Measurements from ENCODE around the gene ELL. TPM values are rescaled to one million over a fixed set of nuclear protein-coding genes. Genes with fewer than 3 reads are reported as not detected.

Gene ELL
- total RNA-seq, 1 donor: 18.5 TPM

DNA sequence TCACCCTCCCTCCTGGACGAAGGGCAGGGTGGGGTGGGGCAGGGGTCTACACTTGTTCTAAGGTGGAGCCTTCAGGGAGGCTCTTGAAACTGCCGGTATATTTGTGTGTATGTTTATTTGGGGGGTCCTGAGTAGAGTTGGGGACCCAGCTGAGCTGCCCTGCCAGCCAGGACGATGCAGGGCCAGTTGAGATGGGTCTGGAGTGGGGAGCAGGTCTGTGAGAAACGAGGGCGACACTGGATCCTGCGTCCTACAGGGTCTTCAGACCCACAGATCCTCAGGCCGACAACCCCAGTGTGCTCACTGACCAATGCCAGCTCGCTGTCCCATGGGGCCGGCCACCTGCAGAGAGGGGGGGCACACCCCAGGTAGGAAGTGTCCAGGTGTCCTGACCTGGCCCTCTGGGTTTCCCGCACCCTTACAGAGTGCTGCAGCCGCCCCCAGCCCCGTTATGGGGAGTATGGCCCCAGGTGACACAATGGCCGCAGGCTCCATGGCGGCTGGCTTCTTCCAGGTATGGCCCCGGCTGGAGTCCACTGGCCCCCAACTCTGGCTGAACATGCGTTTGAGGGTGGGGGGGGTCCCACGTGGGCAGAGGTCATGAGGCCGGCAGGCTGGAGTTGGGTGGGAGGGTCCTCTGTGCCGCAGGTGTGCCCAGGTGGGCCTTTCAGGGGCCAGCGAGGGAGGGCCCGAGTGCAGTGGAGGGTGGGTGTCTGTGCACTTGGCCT lies 91.3 kb downstream of the ELL start:
- no peak overlapping the region for H3K4me2 ChIP-seq (ENCODE audit: insufficient read depth, low read length)
- TF ChIP-seq, protein P1, sequence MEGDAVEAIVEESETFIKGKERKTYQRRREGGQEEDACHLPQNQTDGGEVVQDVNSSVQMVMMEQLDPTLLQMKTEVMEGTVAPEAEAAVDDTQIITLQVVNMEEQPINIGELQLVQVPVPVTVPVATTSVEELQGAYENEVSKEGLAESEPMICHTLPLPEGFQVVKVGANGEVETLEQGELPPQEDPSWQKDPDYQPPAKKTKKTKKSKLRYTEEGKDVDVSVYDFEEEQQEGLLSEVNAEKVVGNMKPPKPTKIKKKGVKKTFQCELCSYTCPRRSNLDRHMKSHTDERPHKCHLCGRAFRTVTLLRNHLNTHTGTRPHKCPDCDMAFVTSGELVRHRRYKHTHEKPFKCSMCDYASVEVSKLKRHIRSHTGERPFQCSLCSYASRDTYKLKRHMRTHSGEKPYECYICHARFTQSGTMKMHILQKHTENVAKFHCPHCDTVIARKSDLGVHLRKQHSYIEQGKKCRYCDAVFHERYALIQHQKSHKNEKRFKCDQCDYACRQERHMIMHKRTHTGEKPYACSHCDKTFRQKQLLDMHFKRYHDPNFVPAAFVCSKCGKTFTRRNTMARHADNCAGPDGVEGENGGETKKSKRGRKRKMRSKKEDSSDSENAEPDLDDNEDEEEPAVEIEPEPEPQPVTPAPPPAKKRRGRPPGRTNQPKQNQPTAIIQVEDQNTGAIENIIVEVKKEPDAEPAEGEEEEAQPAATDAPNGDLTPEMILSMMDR (IDR thresholded peaks at IDR 0.05; ENCODE audit: extremely low read depth, low read depth, low read length): no peak
- H3K27ac ChIP-seq (ENCODE audit: low read depth, low read length): no peak overlapping the region
- H2AFZ ChIP-seq (ENCODE audit: low read length): no peak overlapping the region
- H3K4me1 ChIP-seq (ENCODE audit: insufficient read depth, low read length): peaks cover 26% of the 10 kb centered on the region
- H4K20me1 ChIP-seq (ENCODE audit: insufficient read depth, low read length): peaks cover 26% of the 10 kb centered on the region
- peaks cover 37% of the 10 kb centered on the region for H3K79me2 ChIP-seq (ENCODE audit: insufficient read depth, low read length)
- peaks cover 6% of the 10 kb centered on the region for H3K36me3 ChIP-seq (ENCODE audit: insufficient read depth, low read length)
- H3K27me3 ChIP-seq (ENCODE audit: insufficient read depth, low read length): no peaks in the 10 kb centered on the region
- H3K4me3 ChIP-seq (ENCODE audit: insufficient read depth, low read length): no peak overlapping the region
- no peak for DNase-seq (ENCODE audit: insufficient read length, low spot score, missing footprints)
- H3K9me3 ChIP-seq (ENCODE audit: low read depth, low read length): no peaks in the 10 kb centered on the region

DNA sequence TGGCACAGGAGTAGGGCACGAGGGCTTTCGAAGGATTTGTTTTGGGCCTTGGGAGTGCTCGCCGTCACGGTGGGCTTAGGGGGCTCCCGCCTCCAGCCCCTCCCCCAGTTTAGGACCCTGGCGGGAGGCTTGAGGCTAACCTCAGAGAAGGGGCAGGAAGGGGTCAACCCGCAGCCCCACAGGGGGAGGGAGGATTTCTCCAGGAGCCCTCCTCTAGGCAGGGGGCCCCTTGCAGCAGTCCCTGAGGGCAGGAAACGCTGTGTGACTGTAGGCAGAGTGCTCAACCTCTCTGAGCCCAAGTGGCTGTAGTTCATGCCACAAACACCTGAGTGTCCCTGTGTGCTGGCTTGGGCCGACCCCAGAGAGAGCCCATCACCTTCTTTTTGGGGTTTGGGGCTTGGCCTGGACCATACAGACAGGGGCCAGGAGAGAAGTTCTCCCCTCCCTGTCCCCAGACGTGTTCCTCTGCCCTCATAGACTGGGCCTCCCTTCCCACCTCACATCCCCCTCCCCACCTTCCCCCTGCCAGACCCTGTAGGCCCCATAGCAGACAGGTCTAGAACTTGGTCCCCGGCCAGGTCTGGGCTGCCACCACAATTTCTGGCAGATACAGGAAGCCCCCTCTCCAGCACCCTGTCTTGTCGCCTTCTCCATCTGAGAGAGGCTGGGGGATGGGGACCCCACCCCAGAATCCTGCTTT lies 92.0 kb downstream of the ELL start:
- no peaks in the 10 kb centered on the region for H3K27me3 ChIP-seq (ENCODE audit: insufficient read depth, low read length)
- H3K4me3 ChIP-seq (ENCODE audit: insufficient read depth, low read length): peak overlapping the region; percentile 65
- TF ChIP-seq, protein P1 (IDR thresholded peaks at IDR 0.05; ENCODE audit: extremely low read depth, low read depth, low read length): no peak
- peak overlapping the region; percentile 69 for H3K4me2 ChIP-seq (ENCODE audit: insufficient read depth, low read length)
- peaks cover 44% of the 10 kb centered on the region for H3K79me2 ChIP-seq (ENCODE audit: insufficient read depth, low read length)
- peaks cover 29% of the 10 kb centered on the region for H3K4me1 ChIP-seq (ENCODE audit: insufficient read depth, low read length)
- DNase-seq (ENCODE audit: insufficient read length, low spot score, missing footprints): peak; percentile 79
- no peaks in the 10 kb centered on the region for H3K9me3 ChIP-seq (ENCODE audit: low read depth, low read length)
- peaks cover 3% of the 10 kb centered on the region for H3K36me3 ChIP-seq (ENCODE audit: insufficient read depth, low read length)
- no peak overlapping the region for H2AFZ ChIP-seq (ENCODE audit: low read length)
- H3K27ac ChIP-seq (ENCODE audit: low read depth, low read length): peak overlapping the region; percentile 68
- H4K20me1 ChIP-seq (ENCODE audit: insufficient read depth, low read length): peaks cover 27% of the 10 kb centered on the region

DNA sequence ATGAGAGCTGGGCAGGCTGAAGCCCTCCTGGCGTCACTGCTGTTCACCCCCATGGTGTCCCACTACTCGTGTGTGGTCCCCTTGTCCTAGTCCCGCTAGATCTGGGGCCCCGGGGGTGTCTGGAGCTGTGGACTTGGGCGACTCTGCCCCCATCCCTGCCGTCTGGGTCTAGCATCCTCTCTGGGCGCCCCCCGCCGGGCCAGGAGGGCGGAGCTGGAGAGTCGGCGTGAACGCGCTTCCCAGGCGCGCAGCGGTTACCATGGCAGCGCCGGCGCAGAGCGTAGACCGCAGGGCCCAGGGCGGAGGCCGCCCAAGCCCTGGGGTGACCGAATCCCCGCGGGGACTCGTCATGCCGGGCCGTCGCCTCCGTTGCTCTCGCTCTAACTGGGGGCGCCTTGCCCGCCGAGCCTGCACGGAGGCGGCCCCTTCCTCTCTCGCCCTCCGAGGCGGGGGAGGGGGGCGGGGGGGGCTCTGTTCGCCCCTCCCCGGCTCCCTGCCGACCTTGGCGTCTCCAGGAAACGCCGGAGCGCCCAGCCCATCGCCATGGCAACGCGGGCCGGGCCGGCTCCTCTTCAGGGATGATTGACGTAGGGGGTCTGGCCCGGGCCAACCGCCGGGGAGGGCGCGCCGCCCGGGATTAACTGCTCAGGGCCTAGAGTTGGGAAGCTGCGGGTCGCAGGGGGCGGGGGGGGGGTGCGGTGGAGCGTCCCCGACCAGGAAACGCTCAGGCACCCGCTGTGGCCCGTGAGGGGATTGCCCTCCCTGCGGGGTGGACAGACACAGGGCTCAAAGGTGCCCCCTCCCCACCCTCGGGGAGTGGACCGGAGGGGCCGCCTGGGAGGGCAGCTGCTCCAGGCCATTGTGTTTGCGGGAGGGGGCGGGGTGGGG lies 92.8 kb downstream of the ELL start:
- Histone ChIP-seq H3K4me3 (ENCODE audit: insufficient read depth, low read length) (peak overlapping the region; percentile 65), H3K27ac (ENCODE audit: low read depth, low read length) (peak overlapping the region; percentile 68), H3K9me3 (ENCODE audit: low read depth, low read length) (no peaks in the 10 kb centered on the region), H3K4me2 (ENCODE audit: insufficient read depth, low read length) (peak overlapping the region; percentile 69), H2AFZ (ENCODE audit: low read length) (no peak overlapping the region), H3K36me3 (ENCODE audit: insufficient read depth, low read length) (peaks cover 3% of the 10 kb centered on the region), H3K79me2 (ENCODE audit: insufficient read depth, low read length) (peaks cover 52% of the 10 kb centered on the region), H3K4me1 (ENCODE audit: insufficient read depth, low read length) (peaks cover 29% of the 10 kb centered on the region), H3K27me3 (ENCODE audit: insufficient read depth, low read length) (no peaks in the 10 kb centered on the region), H4K20me1 (ENCODE audit: insufficient read depth, low read length) (peaks cover 30% of the 10 kb centered on the region)
- TF ChIP-seq, protein P1 (IDR thresholded peaks at IDR 0.05; ENCODE audit: extremely low read depth, low read depth, low read length): no peak
- DNase-seq (ENCODE audit: insufficient read length, low spot score, missing footprints): peak; percentile 99

All from osteoblast (primary cell).